IMR-90 (cell line): ENCODE data around the gene EPN2. TPM values are rescaled to one million over a fixed set of nuclear protein-coding genes. Genes with fewer than 3 reads are reported as not detected.

Source experiments
- ATAC-seq: fragments of 200-7000 bp; cut with Tn5 transposase; 2 replicates; pipeline ENCODE4 v1.9.1; 2020; ENCODE audit warnings: low read depth, mild to moderate bottlenecking, moderate library complexity
- BruUV-seq: library from RNA; stranded (reverse); fragments of 400-500 nt; replicated peaks from 2 replicates; lab custom pipeline; 2021; lab: Mats Ljungman, UMichigan
- CTCF ChIA-PET: fragments of 300-600 bp; formaldehyde crosslinking; extraction: SDS; loops from one replicate; lab custom pipeline; 2021; ENCODE audit warnings: antibody characterized with exemption; lab: Yijun Ruan, JAX
- POLR2A ChIA-PET: fragments of 300-600 bp; sonication (Branson Sonifier 250); formaldehyde crosslinking; loops from one replicate; lab custom pipeline; 2022; ENCODE audit warnings: antibody characterized with exemption; ENCODE audit not compliant: unreplicated experiment; lab: Charles Lee
- DNase-seq: peaks from one replicate; pipeline ENCODE4 v3.0.0; 2013
- H2AFZ ChIP-seq: replicated peaks from 2 replicates; pipeline ENCODE3; 2013; ENCODE audit warnings: low read length, mild to moderate bottlenecking; ENCODE audit not compliant: poor library complexity
- H2AK5ac ChIP-seq: 2 replicates; pipeline ENCODE4 v1.6.1; 2013; ENCODE audit warnings: low read depth, low read length, inconsistent platforms
- H2AK9ac ChIP-seq: replicated peaks from 2 replicates; pipeline ENCODE3; 2013; ENCODE audit warnings: mild to moderate bottlenecking, low read depth, low read length, moderate library complexity; ENCODE audit not compliant: poor library complexity
- H2BK120ac ChIP-seq: 2 replicates; pipeline ENCODE4 v1.6.1; 2013; ENCODE audit warnings: low read depth, low read length, inconsistent platforms
- H2BK15ac ChIP-seq: 3 replicates; pipeline ENCODE4 v1.6.1; 2013; ENCODE audit warnings: low read depth, low read length, inconsistent platforms
- H2BK20ac ChIP-seq: 2 replicates; pipeline ENCODE4 v1.6.1; 2013; ENCODE audit warnings: low read depth, mild to moderate bottlenecking, inconsistent platforms, low read length, moderate library complexity
- H2BK5ac ChIP-seq: 2 replicates; pipeline ENCODE4 v1.6.1; 2013; ENCODE audit warnings: mild to moderate bottlenecking, low read depth, low read length, inconsistent platforms; ENCODE audit not compliant: poor library complexity, severe bottlenecking
- H3K14ac ChIP-seq: replicated peaks from 2 replicates; pipeline ENCODE4 v1.6.1; 2013; ENCODE audit warnings: low read depth, low read length, inconsistent platforms
- H3K18ac ChIP-seq: 2 replicates; pipeline ENCODE4 v1.6.1; 2013; ENCODE audit warnings: low read depth, low read length, control low read depth
- H3K23ac ChIP-seq: 2 replicates; pipeline ENCODE4 v1.6.1; 2013; ENCODE audit warnings: low read depth, low read length, inconsistent platforms
- H3K27ac ChIP-seq: 2 replicates; pipeline ENCODE4 v1.5.1; 2013; ENCODE audit warnings: mild to moderate bottlenecking, control low read depth, low read length; ENCODE audit not compliant: insufficient read depth
- H3K27me3 ChIP-seq: 2 replicates; pipeline ENCODE4 v1.6.1; 2013; ENCODE audit warnings: low read length; ENCODE audit not compliant: control insufficient read depth, insufficient read depth
- H3K36me3 ChIP-seq: 2 replicates; pipeline ENCODE4 v1.6.1; 2013; ENCODE audit warnings: low read length, mixed read lengths; ENCODE audit not compliant: control insufficient read depth, insufficient read depth
- H3K4ac ChIP-seq: 2 replicates; pipeline ENCODE4 v1.6.1; 2013; ENCODE audit warnings: low read depth, low read length, inconsistent platforms
- H3K4me1 ChIP-seq: 2 replicates; pipeline ENCODE4 v1.6.1; 2013; ENCODE audit warnings: low read length, mixed read lengths; ENCODE audit not compliant: control insufficient read depth, insufficient read depth
- H3K4me2 ChIP-seq: 2 replicates; pipeline ENCODE4 v1.6.1; 2013; ENCODE audit warnings: low read depth, mild to moderate bottlenecking, control low read depth, low read length, moderate library complexity
- H3K4me3 ChIP-seq: 2 replicates; pipeline ENCODE4 v1.5.1; 2013; ENCODE audit warnings: low read depth, mild to moderate bottlenecking, control low read depth, low read length, moderate library complexity; ENCODE audit not compliant: insufficient read depth
- H3K56ac ChIP-seq: 2 replicates; pipeline ENCODE4 v1.6.1; 2013; ENCODE audit warnings: low read length, inconsistent platforms; ENCODE audit not compliant: insufficient read depth; ENCODE audit errors: extremely low read depth
- H3K79me1 ChIP-seq, 2 experiments: 2 replicates each; pipeline ENCODE4 v1.6.1; 2013; ENCODE audit warnings: low read length in 2 of 2, inconsistent platforms in 1 of 2, low read depth in 1 of 2
- H3K9ac ChIP-seq: 2 replicates; pipeline ENCODE4 v1.6.1; 2013; ENCODE audit warnings: low read depth, low read length, control low read depth
- H3K9me1 ChIP-seq: 2 replicates; pipeline ENCODE4 v1.6.1; 2013; ENCODE audit warnings: low read length, inconsistent platforms; ENCODE audit not compliant: insufficient read depth
- H3K9me3 ChIP-seq: 2 replicates; pipeline ENCODE4 v1.6.1; 2013; ENCODE audit warnings: low read length; ENCODE audit not compliant: control insufficient read depth, insufficient read depth
- H4K20me1 ChIP-seq: 2 replicates; pipeline ENCODE4 v1.6.1; 2013; ENCODE audit warnings: low read length, inconsistent platforms; ENCODE audit not compliant: insufficient read depth
- H4K5ac ChIP-seq: 2 replicates; pipeline ENCODE4 v1.6.1; 2013; ENCODE audit warnings: mild to moderate bottlenecking, low read depth, low read length, control low read depth
- H4K8ac ChIP-seq, 2 experiments: 2 replicates each; pipeline ENCODE4 v1.6.1; 2013; ENCODE audit warnings: low read depth in 2 of 2, low read length in 2 of 2, control low read depth in 1 of 2, inconsistent platforms in 1 of 2
- H4K91ac ChIP-seq: 2 replicates; pipeline ENCODE4 v1.6.1; 2013; ENCODE audit warnings: low read depth, low read length, inconsistent platforms; ENCODE audit not compliant: insufficient read depth
- BHLHE40 ChIP-seq: fragments of 150-350 bp; IDR thresholded peaks from 2 replicates; pipeline ENCODE4 v1.6.1; 2016; ENCODE audit warnings: mild to moderate bottlenecking, low read depth, low read length
- CEBPB ChIP-seq: IDR thresholded peaks from 2 replicates; pipeline ENCODE4 v1.6.1; 2012; ENCODE audit warnings: low read depth, low read length, improper control_type of control experiment
- CHD1 ChIP-seq: IDR thresholded peaks from 2 replicates; pipeline ENCODE4 v1.6.1; 2012; ENCODE audit warnings: low read depth, low read length, improper control_type of control experiment
- CTCF ChIP-seq: conservative IDR thresholded peaks from 2 replicates; pipeline ENCODE4 v1.5.1; 2012; ENCODE audit warnings: mild to moderate bottlenecking, low read depth, low read length, improper control_type of control experiment
- FOS ChIP-seq: fragments of 150-350 bp; IDR thresholded peaks from 2 replicates; pipeline ENCODE4 v1.6.1; 2016; ENCODE audit warnings: low read depth, low read length
- MAFK ChIP-seq: IDR thresholded peaks from 2 replicates; pipeline ENCODE4 v1.6.1; 2012; ENCODE audit warnings: low read depth, low read length, improper control_type of control experiment
- MAZ ChIP-seq: IDR thresholded peaks from 2 replicates; pipeline ENCODE4 v1.6.1; 2012; ENCODE audit warnings: low read depth, mild to moderate bottlenecking, low read length, improper control_type of control experiment, moderate library complexity, borderline replicate concordance
- NFE2L2 ChIP-seq: fragments of 150-350 bp; IDR thresholded peaks from 2 replicates; pipeline ENCODE4 v1.6.1; 2016; ENCODE audit warnings: low read depth, mild to moderate bottlenecking, low read length
- POLR2A ChIP-seq: IDR thresholded peaks from 2 replicates; pipeline ENCODE4 v1.6.1; 2012; ENCODE audit warnings: mild to moderate bottlenecking, low read depth, low read length
- RFX5 ChIP-seq: IDR thresholded peaks from 2 replicates; pipeline ENCODE4 v1.8.0; 2012; ENCODE audit warnings: low read depth, mild to moderate bottlenecking, low read length, moderate library complexity
- SMC3 ChIP-seq: fragments of 150-350 bp; IDR thresholded peaks from 2 replicates; pipeline ENCODE4 v1.6.1; 2016; ENCODE audit warnings: low read depth, mild to moderate bottlenecking, antibody characterized with exemption, low read length, moderate library complexity
- WGBS, 2 experiments: methylation state at CpG; one replicate each; pipeline versions ENCODE4 v1.1.5 to v1.1.7; 2013; ENCODE audit warnings: missing lambda C conversion rate in 2 of 2; ENCODE audit not compliant: insufficient read length in 1 of 2; ENCODE audit errors: extremely low coverage in 2 of 2; 5-methylcytosine and 5-hydroxymethylcytosine counted together
- dilution Hi-C: fragments of 300-500 bp; cut with HindIII; formaldehyde crosslinking; loops from one replicate; pipeline ENCODE4 v1.14.3; 2018; ENCODE audit warnings: low sequenced_read_pairs; ENCODE audit not compliant: unreplicated experiment
- in situ Hi-C: fragments of 300-500 bp; cut with MboI; formaldehyde crosslinking; loops from 3 replicates; pipeline ENCODE4 v1.14.3; 2019; ENCODE audit warnings: low sequenced_read_pairs, inconsistent platforms, mixed read lengths
- intact Hi-C: fragments of 100-400 bp; cut with micrococcal nuclease; formaldehyde crosslinking; loops from 2 replicates; pipeline ENCODE4 v1.10.0; 2022
- polyA plus RNA-seq, 3 experiments: library from polyadenylated mRNA; depleted of rRNA; stranded (reverse); fragments of >200 nt; gene quantifications; 2 replicates each; pipeline ENCODE4 v1.2.3, GENCODE V29; 2012; ENCODE audit warnings: low replicate concordance in 1 of 3
- total RNA-seq: library from RNA; depleted of rRNA; stranded (reverse); fragments of >200 nt; gene quantifications from 2 replicates; pipeline ENCODE4 v1.2.3, GENCODE V29; 2012
- TF ChIP-seq, protein P1 (sequence below): fragments of 150-350 bp; IDR thresholded peaks from 2 replicates; pipeline ENCODE4 v1.6.1; 2017; ENCODE audit warnings: mild to moderate bottlenecking, antibody characterized with exemption, low read length, low read depth
- TF ChIP-seq, protein P2 (sequence below): fragments of 150-350 bp; IDR thresholded peaks from 2 replicates; pipeline ENCODE4 v1.6.1; 2016; ENCODE audit warnings: low read depth, mild to moderate bottlenecking, low read length, moderate library complexity, borderline replicate concordance

Gene EPN2
- total and polyA plus RNA-seq, 2 of the 4 experiments (the other 2 are of a cell fraction): 14.9 to 25.3 TPM

- no peaks in the 10 kb centered on the region for H3K36me3 ChIP-seq
- no peak for TF ChIP-seq CTCF
- TF ChIP-seq BHLHE40: no peak
- no peak for TF ChIP-seq CHD1
- TF ChIP-seq SMC3: no peak
- TF ChIP-seq NFE2L2: no peak
- TF ChIP-seq MAZ: no peak
- TF ChIP-seq, protein P1, sequence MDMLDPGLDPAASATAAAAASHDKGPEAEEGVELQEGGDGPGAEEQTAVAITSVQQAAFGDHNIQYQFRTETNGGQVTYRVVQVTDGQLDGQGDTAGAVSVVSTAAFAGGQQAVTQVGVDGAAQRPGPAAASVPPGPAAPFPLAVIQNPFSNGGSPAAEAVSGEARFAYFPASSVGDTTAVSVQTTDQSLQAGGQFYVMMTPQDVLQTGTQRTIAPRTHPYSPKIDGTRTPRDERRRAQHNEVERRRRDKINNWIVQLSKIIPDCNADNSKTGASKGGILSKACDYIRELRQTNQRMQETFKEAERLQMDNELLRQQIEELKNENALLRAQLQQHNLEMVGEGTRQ: no peak
- TF ChIP-seq CEBPB: no peak
- no peak for TF ChIP-seq MAFK
- TF ChIP-seq, protein P2, sequence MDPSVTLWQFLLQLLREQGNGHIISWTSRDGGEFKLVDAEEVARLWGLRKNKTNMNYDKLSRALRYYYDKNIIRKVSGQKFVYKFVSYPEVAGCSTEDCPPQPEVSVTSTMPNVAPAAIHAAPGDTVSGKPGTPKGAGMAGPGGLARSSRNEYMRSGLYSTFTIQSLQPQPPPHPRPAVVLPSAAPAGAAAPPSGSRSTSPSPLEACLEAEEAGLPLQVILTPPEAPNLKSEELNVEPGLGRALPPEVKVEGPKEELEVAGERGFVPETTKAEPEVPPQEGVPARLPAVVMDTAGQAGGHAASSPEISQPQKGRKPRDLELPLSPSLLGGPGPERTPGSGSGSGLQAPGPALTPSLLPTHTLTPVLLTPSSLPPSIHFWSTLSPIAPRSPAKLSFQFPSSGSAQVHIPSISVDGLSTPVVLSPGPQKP: no peak
- no peak for TF ChIP-seq FOS
- no peak for TF ChIP-seq POLR2A
- TF ChIP-seq RFX5: no peak
- ChIA-PET POLR2A (no interaction called here), CTCF (interaction anchor here (1.8 kb wide), 1 partner anchor 12 kb away, joined by 5 read pairs; no protein-coding TSS in a partner anchor)
- H3K9ac ChIP-seq: no peak overlapping the region
- in situ Hi-C loops (no loop called here), intact Hi-C loops (no loop called here), dilution Hi-C loops (no loop called here)
- no peak overlapping the region for H2AFZ ChIP-seq
- peaks cover 46 to 82% of the 10 kb centered on the region in 2 experiments for H3K79me1 ChIP-seq
- no peak overlapping the region for H3K18ac ChIP-seq
- no peak overlapping the region for H4K5ac ChIP-seq
- H4K20me1 ChIP-seq: peaks cover 81% of the 10 kb centered on the region
- H3K4me1 ChIP-seq: peaks cover 30% of the 10 kb centered on the region
- H2BK5ac ChIP-seq: no peak overlapping the region
- no TSS peak for BruUV-seq
- no peak overlapping the region for H2AK9ac ChIP-seq
- no peak overlapping the region; the same call in 1 of the 2 replicates for H2AK5ac ChIP-seq
- no peak overlapping the region for H2BK15ac ChIP-seq
- H3K27me3 ChIP-seq: no peaks in the 10 kb centered on the region
- no peak overlapping the region for H3K23ac ChIP-seq
- no peak overlapping the region for H3K4ac ChIP-seq
- H2BK120ac ChIP-seq: no peak overlapping the region
- H2BK20ac ChIP-seq: no peak overlapping the region
- H3K4me2 ChIP-seq: no peak overlapping the region
- no peak overlapping the region for H4K8ac ChIP-seq
- no peak overlapping the region for H3K27ac ChIP-seq
- no peak overlapping the region for H4K91ac ChIP-seq
- no peak overlapping the region for H3K4me3 ChIP-seq
- H3K56ac ChIP-seq: no peak overlapping the region
- H3K9me1 ChIP-seq: peaks cover 41% of the 10 kb centered on the region
- 80% methylated on average over 5 of the region's 7 CpGs; no CpG with 5 or more reads in 1 of the 2 experiments for WGBS, 2 experiments
- ATAC-seq: no peak
- DNase-seq: no peak
- no peak overlapping the region for H3K14ac ChIP-seq
- H3K9me3 ChIP-seq: no peaks in the 10 kb centered on the region
Observed at GRCh38 chr17:19260958-19261357, 23.8 kb downstream of the EPN2 start.
